HL-60 (cell line): ENCODE data around the gene DNMT3A.

ENCODE experiments used
- DNase-seq, 2 experiments: peaks; one replicate each; pipeline ENCODE4 v3.0.0-alpha.2; 2010 to 2020; ENCODE audit warnings: low read depth in 1 of 2, low spot score in 1 of 2
- H3K27ac ChIP-seq: fragments of 250-450 bp; sonication (Bioruptor Pico); replicated peaks from 2 replicates; pipeline ENCODE4 v1.5.1; 2020; ENCODE audit warnings: mild to moderate bottlenecking, moderate library complexity
- H3K27me3 ChIP-seq: fragments of 250-450 bp; sonication (Bioruptor Pico); 2 replicates; pipeline ENCODE4 v1.5.1; 2021; ENCODE audit warnings: mild to moderate bottlenecking, moderate library complexity; ENCODE audit not compliant: insufficient read depth, poor library complexity, severe bottlenecking
- H3K4me3 ChIP-seq: replicated peaks from 2 replicates; pipeline ENCODE4 v1.5.1; 2011; ENCODE audit warnings: mild to moderate bottlenecking, control low read depth, low read length; ENCODE audit not compliant: insufficient read depth
- GABPA ChIP-seq: IDR thresholded peaks from 2 replicates; pipeline ENCODE4 v1.6.1; 2012; ENCODE audit warnings: low read depth
- POLR2AphosphoS5 ChIP-seq: IDR thresholded peaks from 2 replicates; pipeline ENCODE4 v1.6.1; 2012; ENCODE audit warnings: low read depth
- SPI1 ChIP-seq: IDR thresholded peaks from 2 replicates; pipeline ENCODE4 v1.6.1; 2012; ENCODE audit warnings: low read depth, mild to moderate bottlenecking, borderline replicate concordance
- TF ChIP-seq, protein P1 (sequence below): IDR thresholded peaks from 2 replicates; pipeline ENCODE4 v1.6.1; 2012; ENCODE audit warnings: low read depth; ENCODE audit not compliant: insufficient replicate concordance
- TF ChIP-seq, protein P2 (sequence below): IDR thresholded peaks from one replicate; pipeline ENCODE4 v1.5.1; 2011; ENCODE audit warnings: low read length, control low read depth, inconsistent platforms; ENCODE audit not compliant: insufficient read depth

Gene DNMT3A

DNA sequence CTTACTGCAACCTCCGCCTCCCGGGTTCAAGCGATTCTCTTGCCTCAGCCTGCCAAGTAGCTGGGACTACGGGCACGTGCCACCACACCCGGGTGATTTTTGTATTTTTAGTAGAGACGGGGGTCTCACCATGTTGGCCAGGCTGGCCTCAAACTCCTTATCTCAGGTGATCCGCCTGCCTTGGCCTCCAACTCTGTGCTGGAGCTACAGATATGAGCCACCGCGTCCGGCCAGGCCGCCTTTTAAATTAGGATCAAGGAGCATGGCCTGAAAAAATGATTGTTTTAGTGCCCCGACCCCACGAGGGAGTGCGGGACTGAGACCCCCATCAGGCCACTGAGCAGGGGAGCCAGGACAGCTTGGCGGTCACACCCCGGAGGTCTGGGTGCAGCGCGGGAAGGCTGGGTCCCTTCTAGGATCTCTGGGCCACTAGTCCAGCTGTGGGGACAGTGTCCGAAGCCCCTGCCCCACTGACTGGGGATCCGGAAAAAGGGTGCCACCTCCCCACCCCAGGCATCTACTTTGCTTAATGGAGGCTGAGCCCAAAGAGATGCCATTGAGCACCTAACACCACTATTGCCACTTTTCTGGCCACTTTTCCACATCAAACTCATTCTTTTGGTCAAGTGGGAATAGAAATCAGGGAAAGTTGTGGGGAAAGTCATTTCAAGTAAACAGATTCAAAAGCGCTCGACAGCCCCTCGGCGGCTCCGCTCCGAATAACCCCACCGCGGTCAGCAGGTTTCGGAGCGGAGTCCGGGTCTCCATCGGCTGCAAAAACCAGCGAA lies 19.7 kb upstream of the DNMT3A start:
- no peak for DNase-seq
- H3K27me3 ChIP-seq = no peaks in the 10 kb centered on the region
- H3K4me3 ChIP-seq = no peak overlapping the region
- TF ChIP-seq SPI1 = no peak
- TF ChIP-seq GABPA = no peak
- TF ChIP-seq POLR2AphosphoS5 = no peak
- TF ChIP-seq, protein P1, sequence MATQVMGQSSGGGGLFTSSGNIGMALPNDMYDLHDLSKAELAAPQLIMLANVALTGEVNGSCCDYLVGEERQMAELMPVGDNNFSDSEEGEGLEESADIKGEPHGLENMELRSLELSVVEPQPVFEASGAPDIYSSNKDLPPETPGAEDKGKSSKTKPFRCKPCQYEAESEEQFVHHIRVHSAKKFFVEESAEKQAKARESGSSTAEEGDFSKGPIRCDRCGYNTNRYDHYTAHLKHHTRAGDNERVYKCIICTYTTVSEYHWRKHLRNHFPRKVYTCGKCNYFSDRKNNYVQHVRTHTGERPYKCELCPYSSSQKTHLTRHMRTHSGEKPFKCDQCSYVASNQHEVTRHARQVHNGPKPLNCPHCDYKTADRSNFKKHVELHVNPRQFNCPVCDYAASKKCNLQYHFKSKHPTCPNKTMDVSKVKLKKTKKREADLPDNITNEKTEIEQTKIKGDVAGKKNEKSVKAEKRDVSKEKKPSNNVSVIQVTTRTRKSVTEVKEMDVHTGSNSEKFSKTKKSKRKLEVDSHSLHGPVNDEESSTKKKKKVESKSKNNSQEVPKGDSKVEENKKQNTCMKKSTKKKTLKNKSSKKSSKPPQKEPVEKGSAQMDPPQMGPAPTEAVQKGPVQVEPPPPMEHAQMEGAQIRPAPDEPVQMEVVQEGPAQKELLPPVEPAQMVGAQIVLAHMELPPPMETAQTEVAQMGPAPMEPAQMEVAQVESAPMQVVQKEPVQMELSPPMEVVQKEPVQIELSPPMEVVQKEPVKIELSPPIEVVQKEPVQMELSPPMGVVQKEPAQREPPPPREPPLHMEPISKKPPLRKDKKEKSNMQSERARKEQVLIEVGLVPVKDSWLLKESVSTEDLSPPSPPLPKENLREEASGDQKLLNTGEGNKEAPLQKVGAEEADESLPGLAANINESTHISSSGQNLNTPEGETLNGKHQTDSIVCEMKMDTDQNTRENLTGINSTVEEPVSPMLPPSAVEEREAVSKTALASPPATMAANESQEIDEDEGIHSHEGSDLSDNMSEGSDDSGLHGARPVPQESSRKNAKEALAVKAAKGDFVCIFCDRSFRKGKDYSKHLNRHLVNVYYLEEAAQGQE = no peak
- TF ChIP-seq, protein P2, sequence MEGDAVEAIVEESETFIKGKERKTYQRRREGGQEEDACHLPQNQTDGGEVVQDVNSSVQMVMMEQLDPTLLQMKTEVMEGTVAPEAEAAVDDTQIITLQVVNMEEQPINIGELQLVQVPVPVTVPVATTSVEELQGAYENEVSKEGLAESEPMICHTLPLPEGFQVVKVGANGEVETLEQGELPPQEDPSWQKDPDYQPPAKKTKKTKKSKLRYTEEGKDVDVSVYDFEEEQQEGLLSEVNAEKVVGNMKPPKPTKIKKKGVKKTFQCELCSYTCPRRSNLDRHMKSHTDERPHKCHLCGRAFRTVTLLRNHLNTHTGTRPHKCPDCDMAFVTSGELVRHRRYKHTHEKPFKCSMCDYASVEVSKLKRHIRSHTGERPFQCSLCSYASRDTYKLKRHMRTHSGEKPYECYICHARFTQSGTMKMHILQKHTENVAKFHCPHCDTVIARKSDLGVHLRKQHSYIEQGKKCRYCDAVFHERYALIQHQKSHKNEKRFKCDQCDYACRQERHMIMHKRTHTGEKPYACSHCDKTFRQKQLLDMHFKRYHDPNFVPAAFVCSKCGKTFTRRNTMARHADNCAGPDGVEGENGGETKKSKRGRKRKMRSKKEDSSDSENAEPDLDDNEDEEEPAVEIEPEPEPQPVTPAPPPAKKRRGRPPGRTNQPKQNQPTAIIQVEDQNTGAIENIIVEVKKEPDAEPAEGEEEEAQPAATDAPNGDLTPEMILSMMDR = no peak
- H3K27ac ChIP-seq = no peak overlapping the region

DNA sequence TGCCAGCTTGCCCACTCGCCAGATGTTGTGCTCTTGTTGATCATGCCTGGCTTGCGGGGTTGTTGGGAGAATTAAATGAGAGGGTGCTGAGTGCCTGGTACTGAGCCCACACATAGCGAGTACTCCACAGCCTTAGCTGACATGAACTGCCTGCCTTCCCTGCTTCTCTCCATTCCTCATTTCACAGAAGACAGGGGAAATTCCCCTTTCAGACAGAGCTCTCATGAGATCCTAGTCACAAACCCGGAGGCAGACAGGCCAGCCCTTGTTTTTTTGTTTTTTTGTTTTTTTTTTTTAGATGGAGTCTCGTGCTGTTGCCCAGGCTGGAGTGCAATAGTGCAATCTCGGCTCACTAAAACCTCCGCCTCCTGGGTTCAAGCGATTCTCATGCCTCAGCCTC lies 17.1 kb upstream of the DNMT3A start:
- H3K27me3 ChIP-seq = no peaks in the 10 kb centered on the region
- DNase-seq = no peak
- TF ChIP-seq, protein P1 = no peak
- TF ChIP-seq POLR2AphosphoS5 = no peak
- TF ChIP-seq, protein P2 = no peak
- no peak for TF ChIP-seq GABPA
- no peak for TF ChIP-seq SPI1
- no peak overlapping the region for H3K27ac ChIP-seq
- no peak overlapping the region for H3K4me3 ChIP-seq

DNA sequence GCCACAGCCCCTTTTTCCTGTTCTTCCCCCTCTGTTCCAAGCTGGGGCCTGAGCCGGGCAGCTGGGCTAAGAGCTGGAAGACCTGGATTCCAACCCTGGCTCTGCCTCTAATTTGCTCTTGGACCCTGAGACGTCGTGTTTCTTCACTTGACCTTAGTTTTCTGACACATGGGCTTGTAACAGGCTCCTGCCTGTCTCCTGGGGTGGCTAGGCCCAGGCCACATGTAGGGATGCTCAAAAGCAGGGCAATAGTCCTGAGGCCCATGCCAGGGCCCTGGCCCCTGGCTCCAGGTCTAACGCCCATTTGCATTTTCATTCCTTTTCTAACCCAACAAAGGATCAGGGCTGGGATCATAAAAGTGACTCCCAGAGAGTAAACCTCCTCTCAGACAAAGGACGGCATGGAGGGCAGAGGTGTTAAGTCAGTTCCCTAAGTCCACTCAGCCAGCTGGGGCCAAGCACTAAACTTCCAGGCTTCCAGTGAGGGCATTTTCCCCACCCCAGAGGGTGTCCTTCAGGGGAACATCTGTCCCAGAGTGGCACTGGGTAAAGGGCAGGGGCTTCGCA lies 16.6 kb upstream of the DNMT3A start:
- DNase-seq = no peak
- TF ChIP-seq GABPA = no peak
- no peak for TF ChIP-seq POLR2AphosphoS5
- TF ChIP-seq, protein P2 = no peak
- no peak for TF ChIP-seq SPI1
- TF ChIP-seq, protein P1 = no peak
- H3K4me3 ChIP-seq = no peak overlapping the region
- no peaks in the 10 kb centered on the region for H3K27me3 ChIP-seq
- H3K27ac ChIP-seq = no peak overlapping the region
